ENCODE measurements around the gene LGI4.

Gene LGI4

DNA sequence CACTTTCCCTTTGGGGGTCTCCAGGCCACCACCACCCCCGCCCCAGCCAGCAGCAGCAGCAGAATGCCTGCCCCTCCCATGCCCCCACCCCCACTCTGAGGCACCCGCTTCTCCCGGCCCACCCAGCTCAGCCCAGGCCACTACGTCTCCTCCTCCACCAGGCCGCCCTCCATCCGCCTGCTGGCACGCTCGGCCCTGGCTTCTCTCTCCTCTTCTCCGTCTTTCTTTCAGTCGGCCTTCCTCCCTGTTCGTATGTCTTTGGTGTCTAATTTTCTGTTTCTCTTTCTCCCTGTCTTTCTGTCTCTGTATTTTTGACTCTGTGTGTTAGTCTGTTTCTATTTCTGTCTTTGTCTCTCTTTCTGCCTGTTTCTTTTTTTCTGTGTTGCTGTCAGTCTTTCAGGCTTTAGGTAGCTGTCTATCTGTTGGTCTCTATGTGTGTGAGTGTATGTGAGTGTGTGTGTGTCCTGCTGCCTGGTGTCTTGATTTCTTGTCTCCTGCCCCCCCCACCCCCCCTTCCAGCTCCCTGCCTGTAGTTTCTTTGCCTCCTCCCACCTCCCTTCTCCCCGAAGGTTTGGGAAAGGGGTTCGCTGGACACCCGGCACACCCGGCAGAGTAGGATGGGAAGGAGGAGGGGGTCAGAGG is at the start of gene LGI4:
LGI4 (minus strand) TSS at position 459 of the 642 bp plus-strand sequence; CDS start at position 80, 379 bp downstream.
- DNase-seq (ENCODE audit: low read depth in 2 of 2), result no peak

DNA sequence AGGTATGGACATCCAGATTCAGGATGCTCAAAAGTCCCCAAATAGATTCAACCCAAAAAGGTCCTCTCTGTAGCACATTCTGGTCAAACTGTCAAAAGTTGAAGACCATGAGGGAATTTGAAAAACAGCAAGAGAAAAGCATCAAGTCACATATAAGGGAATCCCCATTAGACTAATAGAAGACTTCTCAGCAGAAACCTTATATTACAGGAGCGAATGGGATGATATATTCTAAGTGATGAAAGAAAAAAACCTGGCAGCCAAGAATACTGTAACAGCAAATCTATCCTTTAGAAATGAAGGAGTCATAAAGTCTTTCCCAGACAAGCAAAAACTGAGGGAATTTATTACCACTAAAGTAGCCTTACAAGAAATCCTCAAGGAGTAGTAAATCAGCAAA is 49.4 kb upstream of the LGI4 start:
- DNase-seq (ENCODE audit: low read depth in 2 of 2), result no peak

DNA sequence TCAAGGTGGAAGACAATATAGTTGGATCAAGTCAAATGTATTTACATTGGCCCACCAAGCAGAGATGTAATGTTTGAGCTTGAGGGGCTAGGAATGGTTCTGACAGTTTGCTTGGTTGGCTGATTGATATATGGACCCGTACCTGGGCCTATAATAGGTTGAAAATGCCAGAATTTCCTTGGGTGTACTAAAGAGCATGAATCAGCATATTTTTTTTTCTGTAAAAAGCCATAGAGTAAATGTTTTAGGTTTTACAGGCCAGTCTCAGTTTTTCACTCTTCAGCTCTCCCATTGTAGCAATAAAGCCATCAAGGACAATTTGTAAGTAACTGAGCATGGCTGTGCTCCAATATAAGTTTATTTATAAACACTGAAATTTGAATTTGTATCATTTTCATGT is 46.5 kb upstream of the LGI4 start:
- DNase-seq (ENCODE audit: low read depth in 2 of 2), result no peak

DNA sequence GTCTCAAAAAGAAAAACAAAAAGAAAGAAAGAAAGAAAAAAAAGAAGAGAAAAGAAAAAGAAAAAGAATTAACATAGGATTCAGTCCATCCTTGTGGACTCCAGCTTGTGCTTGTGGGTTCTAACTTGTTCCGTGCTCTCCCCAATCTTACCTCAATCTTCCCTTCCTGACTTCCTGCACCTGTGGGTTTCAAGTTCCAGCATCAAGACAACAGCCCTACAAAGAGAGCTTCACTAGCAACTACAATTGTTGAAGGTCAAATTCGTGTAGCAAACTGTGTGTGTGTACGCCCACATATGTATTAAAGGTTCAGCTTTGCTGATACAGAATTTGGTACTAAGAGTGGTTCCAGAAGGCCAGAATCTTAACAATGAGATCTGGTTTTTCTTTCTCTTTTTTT is 45.0 kb upstream of the LGI4 start:
- DNase-seq (ENCODE audit: low read depth in 2 of 2), result no peak

DNA sequence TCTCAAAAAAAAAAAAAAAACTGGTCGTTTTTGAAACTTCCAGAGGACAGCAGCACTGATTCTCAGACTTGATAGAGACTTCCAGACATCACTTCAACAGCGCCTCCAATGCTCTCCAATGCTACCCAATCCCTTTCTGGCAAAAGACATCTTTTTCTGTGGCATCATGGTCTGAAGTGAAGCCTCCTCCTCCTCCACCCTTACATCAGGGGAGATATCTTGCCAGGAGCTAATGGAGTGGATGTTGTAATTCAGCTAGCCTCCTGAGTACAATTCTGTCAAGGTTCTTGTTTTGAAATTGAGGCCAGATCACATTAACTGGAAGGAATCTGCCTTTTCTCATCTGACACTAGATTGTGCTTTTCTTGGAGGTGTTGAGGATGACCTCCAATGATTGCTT is 43.8 kb upstream of the LGI4 start:
- DNase-seq (ENCODE audit: low read depth in 2 of 2), result no peak

DNA sequence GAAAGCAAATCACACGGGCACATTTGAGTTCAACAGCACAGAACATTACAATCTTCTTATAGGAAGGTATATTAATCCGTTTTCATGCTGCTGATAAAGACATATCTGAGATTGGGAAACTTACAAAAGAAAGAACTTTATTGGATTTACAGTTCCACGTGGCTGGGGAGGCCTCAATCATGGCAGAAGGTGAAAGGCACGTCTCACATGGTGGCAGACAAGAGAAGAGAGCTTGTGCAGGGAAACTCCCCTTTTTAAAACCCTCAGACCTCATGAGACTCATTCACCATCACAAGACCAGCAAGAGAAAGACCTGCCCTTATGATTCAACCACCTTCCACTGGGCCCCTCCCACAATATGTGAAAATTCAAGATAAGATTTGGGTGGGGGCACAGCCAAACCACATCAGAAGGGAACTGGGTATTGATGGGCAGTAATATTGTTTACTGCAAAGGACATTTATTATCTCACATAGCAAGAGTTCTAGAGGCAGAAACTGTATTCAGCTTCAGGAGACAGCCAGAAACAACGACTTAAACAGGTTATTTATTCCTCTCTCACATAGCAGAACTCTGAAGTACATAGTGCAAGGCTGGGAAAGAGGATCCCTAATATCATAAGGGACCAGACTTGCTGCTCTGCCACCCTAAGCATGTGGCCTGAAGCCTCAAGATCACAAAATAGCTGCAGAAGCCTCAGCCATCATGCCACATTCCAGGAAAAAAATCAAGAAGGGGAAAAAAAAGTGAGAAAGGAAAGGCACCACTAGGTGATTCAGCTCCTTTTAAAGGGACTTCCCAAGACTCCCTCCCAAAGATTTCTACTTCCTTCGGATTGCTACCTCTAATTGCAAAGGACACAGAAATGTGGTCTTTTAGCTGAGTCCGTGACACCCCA is 42.8 kb upstream of the LGI4 start:
- DNase-seq (ENCODE audit: low read depth in 2 of 2), result no peak

DNA sequence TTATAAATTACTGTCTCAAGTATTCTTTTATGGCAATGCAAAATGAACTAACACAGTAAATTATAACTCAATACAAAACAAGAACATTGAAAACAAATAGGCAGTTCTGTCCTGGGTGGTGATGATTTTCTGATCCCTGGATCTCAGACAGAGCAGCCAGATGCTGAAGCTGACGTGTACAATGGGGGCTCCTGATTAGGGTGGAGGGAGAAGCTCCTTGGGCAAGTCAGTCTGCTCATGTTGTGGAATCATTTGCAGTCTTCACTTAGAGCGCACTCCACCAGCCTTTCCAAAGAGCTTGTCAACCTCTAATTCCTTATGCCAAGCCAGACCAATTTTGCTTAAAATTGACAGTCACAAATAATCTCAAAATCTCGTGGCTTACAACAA is 41.3 kb upstream of the LGI4 start:
- no peak for DNase-seq (ENCODE audit: low read depth in 2 of 2)

DNA sequence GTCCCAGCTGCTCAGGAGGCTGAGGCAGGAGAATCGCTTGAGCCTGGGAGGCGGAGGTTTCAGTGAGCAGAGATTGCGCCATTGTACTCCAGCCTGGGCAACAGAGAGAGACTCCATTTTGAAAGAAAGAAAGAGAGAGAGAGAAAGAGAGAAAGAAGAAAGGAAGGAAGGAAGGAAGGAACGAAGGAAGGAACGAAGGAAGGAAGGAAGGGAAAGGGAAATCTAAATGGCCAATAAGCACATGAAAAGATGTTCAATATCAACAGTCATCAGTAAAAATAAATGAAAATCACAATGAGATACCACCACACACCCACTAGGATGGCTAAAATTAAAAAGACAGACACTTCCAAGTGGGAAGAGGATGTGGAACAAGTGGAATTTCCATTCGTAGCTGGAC is 39.4 kb upstream of the LGI4 start:
- no peak for DNase-seq (ENCODE audit: low read depth in 2 of 2)

DNA sequence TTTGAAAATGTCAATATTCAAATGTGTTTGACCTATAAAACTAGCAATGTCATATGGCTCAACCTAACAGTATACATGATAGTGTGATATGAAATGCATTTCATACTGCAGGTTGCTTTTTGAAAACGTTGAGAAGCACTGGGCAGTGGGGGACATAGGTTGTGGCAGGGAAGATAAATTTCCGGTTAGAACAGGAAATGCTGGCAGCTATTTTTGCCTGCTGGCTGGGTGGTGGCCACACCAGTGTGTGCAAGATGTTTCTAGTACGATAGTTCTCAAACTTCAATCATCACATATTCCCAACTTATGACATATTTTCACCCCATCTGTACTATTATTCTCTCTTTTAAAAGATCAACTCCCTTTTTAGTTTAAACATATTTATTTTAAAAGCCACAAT is 36.9 kb upstream of the LGI4 start:
- no peak for DNase-seq (ENCODE audit: low read depth in 2 of 2)

DNA sequence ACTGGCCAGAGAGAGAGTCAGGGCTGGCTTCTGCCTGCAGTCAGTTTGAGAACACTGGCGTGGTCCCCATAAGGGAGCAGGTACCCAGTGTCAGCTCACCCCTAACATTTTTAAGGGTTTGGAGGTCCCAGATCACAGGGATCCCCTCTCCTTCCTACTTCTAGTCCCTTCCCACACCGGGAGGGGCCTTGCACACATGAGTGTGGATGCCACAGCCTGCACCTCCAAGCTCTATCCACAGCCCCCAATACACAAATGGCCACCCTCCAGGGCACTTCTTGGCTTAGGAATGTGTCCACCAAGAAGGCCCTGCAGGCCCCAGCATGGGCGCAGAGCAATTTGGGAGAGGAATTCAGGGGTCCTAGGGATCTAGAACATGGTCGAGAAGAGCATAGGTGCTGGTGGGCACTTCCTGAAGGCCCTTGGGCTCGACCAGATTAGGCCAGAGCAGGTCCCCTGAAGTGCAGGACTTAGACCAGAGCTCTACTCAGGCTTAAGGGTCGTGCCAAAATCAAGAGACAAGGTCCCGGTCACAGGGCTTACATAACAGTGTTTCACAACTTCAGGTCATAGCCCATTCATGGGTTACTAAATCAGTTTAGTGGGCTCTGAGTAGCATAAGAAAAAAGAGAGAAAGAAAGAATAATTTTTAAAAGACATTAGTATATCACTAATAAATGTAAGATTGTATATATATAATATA is 35.7 kb upstream of the LGI4 start:
- no peak for DNase-seq (ENCODE audit: low read depth in 2 of 2)

DNA sequence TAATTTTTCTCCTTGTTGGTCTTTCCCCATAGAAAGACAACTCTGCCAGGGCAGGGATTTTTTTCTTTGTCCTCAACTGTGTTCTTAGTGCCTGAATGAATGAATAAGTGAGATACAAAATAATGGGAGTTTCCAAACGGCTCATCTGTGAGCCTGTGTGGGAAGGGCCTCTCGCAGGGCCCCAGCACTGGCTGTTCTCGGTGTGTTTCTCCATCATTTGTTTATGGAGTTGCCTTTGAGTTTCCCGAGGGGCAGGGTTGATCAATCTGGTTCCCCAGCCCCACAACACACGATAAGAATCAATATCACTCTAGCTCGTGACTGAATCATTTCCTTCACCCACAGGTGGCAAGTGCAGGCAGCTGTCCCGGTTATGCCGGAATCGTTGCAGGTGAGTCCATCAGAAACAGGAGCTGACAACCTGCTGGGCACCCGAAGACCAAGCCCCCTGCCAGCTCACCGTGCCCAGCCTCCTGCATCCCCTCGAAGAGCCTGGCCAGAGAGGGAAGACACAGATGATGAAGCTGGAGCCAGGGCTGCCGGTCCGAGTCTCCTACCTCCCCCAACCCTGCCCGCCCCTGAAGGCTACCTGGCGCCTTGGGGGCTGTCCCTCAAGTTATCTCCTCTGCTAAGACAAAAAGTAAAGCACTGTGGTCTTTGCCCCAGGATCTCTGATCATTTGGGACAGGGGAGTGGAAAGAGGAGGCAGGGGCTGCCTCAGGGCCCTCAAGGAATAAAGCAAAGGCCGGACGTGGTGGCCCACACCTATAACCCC is 34.5 kb upstream of the LGI4 start:
- DNase-seq (ENCODE audit: low read depth in 2 of 2), result no peak

DNA sequence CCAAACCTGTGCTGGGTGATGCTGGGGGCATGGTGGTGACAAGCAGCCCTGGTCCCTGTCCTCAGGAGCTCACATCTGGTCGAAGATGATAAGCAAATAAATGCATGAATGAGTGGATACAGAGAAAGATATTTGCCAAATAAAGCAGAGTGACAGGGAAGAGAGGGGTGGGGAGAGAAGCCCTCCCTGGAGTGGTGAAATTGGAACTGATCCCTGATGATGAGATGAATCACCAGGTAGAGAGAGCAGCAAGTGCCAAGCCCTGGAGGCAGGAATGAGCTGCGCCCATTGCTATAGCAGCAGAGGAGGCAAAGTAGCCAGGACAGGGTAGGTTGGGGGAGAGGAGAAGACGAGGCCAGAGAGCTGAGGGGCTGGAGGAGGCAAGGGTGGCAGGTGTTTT is 33.3 kb upstream of the LGI4 start:
- no peak for DNase-seq (ENCODE audit: low read depth in 2 of 2)

DNA sequence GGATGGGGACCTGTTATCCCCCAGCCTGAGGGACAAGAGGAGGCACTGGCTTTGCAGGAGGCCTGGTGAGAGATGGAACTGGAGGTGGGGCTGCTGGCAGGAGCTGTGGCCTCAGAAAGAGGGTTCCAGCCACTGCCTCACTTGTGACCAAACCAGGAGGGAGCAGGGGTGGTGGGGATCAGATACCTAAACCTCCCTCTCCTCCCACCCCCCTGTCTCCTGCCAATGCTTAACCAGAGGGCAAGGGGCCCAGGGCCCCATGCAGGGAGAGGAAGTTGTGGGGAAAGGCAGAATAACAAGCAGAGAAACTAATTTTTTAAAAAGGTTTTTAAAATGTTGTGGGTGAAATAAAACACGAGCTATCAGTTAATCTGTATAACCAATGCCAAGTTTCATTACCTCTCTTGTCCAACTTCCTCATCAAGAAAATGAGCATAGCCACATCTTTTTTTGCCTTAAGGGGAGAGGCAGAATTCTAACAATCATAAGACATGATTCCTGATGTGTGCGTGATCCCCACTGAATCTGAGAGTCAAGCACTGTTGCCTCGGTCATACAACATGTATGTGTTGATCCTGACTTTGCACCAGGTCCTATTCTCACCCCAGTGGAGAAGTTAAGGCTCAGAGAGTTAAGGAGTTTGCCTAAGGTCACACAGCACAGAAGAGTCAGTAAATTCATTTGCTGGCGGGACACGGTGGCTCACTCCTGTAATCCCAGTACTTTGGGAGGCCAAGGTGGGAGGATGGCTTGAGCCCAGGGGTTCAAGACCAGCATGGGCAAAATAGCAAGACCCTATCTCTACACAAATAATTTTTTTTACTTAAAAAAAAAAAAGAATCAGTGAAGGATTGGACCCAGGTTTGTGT is 32.6 kb upstream of the LGI4 start:
- DNase-seq (ENCODE audit: low read depth in 2 of 2), result no peak

DNA sequence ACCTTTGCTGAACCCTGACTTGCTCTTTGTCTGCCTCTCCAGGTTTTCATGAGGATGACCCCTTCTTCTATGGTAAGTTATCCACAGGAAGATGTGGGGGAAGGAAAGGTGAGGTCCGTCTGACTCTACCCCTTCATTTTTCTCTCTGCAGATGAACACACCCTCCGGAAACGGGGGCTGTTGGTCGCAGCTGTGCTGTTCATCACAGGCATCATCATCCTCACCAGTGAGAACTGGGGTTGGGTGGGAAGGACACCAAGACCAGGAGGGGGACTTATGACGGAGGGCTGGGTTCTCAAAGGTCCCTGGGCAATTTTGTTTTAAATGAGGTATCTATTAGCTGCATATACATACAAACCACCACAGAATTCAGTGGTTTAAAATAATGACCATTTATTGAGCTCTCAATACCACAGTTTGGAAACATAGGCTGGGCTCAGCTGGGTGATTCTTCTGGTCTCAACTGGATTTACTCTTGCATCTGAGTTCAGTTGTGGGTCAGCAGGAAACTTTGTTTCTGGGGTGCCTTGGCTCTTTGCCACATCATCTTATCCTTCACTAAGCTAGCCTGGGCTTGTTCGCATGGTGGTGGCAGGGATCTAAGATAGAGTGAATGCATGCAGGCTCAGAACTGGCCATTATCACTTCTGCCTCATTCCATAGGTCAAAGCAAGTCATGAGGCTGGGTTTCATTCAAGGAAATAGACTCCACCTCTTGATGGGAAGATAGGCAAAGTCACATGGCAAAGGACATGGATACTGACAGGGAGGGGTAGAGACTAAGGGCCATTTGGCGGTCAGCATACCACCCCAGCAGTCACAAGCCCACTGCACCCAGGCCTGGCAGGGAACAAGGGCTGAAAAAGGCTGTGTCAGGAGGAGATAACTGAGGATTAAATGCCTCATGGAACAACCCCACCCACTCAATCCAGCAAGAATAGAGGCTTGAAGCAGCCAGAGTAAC is 31.5 kb upstream of the LGI4 start:
- DNase-seq (ENCODE audit: low read depth in 2 of 2), result no peak

DNA sequence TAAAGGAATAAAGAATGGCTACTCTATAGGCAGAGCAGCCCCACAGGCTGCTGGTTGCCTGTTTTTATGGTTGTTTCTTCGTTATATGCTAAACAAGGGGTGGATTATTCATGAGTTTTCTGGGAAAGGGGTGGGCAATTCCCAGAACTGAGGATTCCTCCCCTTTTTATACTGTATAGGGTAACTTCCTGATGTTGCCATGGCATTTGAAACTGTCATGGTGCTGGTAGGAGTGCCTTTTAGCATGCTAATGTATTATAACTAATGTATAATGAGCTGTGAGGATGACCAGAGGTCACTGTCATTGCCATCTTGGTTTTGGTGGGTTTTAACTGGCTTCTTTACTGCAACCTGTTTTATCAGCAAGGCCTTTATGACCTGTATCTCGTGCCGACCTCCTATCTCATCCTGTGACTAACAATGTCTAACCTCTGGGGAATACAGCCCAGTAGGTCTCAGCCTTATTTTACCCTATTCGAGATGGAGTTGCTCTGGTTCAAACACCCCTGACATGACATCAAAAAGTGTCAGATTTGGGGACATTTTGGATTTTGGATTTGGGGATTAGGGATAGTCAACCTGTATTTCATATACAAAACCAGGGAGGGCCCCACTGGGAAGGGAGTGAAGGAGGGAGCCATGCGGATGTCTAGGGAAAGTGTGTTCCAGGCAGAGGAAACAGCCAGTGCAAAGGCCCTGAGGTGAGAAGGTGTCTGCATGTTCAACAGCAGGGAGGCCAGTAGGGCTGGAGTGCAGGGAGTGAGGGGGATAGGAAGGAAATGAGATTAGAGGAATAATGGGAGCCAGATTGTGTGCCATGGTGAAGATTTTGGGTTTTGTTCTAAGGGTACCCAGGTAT is 30.6 kb upstream of the LGI4 start:
- DNase-seq (ENCODE audit: low read depth in 2 of 2), result no peak

DNA sequence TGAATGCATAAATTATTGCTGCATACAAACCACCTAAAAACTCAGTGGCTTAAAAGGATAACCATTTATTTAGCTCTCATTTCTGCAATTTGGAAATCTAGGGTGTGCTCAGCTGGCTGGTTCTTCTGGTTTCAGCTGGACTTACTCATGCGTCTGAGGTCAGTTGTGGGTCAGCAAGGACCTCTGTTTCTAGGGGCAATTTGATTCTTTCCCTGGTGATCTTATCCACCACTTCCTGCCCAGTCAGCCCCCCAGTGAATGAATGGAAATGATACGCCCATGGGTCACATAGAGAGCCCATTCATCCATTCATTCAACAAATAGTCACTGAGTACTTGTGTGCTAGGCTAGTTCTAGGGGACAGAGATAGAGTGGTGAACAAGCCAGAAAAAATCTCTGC is 29.6 kb upstream of the LGI4 start:
- DNase-seq (ENCODE audit: low read depth in 2 of 2), result no peak

DNA sequence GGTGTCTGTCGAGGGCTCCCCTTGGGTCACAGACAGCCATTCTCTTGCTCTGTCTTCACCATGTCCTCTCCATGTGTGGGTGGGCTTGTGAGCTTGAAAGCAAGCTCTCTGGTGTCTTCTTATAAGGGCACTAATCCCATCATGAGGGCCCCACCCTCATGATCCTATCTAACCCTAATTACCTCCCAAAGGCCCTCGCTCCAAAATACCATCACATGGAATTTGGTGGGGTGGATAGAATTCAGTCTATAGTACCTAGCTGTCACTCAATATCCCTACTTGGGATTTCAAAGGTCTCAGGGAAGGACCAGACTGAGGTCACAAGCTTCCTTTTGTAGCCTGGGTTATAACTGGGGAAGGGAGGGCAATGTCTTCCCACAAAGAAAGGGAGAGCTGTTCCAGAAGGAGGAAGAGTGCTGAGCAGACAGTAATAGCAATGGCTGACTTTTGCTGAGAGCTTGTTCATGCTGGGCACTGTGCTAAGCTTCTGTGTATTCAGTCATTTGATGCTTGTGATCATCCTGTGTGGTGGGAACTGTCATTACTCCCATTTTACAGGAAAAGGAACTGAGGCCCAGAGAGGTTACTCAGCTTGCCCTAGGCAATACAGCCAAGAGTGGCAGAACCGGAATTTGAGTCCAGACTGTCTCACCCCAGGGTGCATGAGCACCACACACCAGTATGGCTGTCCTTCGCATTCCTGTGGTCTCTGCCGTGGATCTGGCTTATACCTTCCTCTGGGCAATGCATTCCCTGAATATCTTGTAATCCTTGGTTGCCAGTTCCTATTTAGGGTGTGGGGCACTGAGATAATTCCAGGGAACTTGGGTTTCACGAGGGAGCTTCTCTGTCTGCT is 27.8 kb upstream of the LGI4 start:
- no peak for DNase-seq (ENCODE audit: low read depth in 2 of 2)

DNA sequence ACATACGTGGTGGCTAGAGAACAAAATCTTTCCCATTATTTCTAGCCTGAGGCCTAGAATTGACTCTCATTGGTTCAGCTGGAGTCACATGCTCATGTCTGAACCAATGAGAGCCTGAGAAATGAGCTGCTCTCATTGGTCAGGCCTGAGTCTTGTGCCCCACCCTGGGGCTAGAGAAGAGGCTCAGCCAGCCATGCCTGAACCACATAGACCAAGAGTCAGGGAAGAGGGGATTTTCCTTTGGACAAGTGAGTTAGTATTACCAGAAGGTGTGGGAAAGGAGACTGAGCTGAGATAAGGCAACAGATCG is 26.5 kb upstream of the LGI4 start:
- no peak for DNase-seq (ENCODE audit: low read depth in 2 of 2)

All from stimulated activated CD4-positive, alpha-beta T cell treated with anti-CD3 and anti-CD28 coated beads, Interleukin-12 subunit alpha, Interleukin-12 subunit beta, amount 100 ng/mL, for 24 hours (primary cell).